GM12874 (cell line): ENCODE data around the gene TSPAN9.

Experiments
- CTCF ChIP-seq: IDR thresholded peaks from 2 replicates; pipeline ENCODE4 v1.5.1; 2011; ENCODE audit warnings: low read depth, mild to moderate bottlenecking, control low read depth, low read length, moderate library complexity; ENCODE audit not compliant: insufficient read depth

TSPAN9 gene

GRCh38 chr12:3200814-3201233, 123.6 kb downstream of the TSPAN9 start:
- TF ChIP-seq CTCF: no peak

GRCh38 chr12:3201339-3202051, 124.3 kb downstream of the TSPAN9 start:
- no peak for TF ChIP-seq CTCF

- TF ChIP-seq CTCF: no peak
Measured at GRCh38 chr12:3202096-3202495, 124.9 kb downstream of the TSPAN9 start.

GRCh38 chr12:3202734-3203446, 125.7 kb downstream of the TSPAN9 start:
- peak; percentile 89 for TF ChIP-seq CTCF

GRCh38 chr12:3203713-3204112, 126.5 kb downstream of the TSPAN9 start:
- no peak for TF ChIP-seq CTCF

- no peak for TF ChIP-seq CTCF
Measured at GRCh38 chr12:3204143-3204542, 127.0 kb downstream of the TSPAN9 start.

GRCh38 chr12:3204730-3205531, 127.8 kb downstream of the TSPAN9 start:
- TF ChIP-seq CTCF: no peak
